ENCODE measurements around the gene CCDC80.
A peak's percentile ranks its signal among the peaks of the same experiment; 100 is the strongest.
"Not testable (repeated sequence)": the region's sequence is repeated elsewhere in the genome, so short reads cannot be mapped to it uniquely, and the experiment has no call there.

The CCDC80 gene

GRCh38 chr3:112582244-112582874, 58.6 kb downstream of the CCDC80 start:
- DNase-seq = peak; percentile 68

GRCh38 chr3:112579697-112580096, 61.2 kb downstream of the CCDC80 start:
- DNase-seq = no peak

GRCh38 chr3:112579232-112579631, 61.7 kb downstream of the CCDC80 start:
- DNase-seq = no peak

- DNase-seq = no peak
Measured at GRCh38 chr3:112572701-112573100, 68.2 kb downstream of the CCDC80 start.

DNA sequence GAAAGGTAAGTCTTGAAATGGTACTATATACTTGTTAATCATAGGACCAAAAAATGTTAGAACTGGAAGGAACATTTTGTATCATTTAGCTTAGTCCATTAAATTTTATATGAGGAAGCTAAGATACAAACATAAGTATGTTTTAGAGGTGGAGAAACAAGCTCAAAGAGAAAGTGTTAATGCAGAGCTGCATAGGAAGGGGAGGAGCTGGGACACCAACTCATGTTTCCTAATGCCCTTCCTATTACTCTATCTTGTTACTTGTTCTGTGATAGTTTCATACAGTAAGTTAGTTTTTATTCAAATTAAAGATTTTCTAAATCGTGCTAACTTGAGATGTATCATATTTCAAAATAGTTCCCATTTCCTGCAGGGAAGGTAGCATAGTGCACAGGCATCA, 71.7 kb downstream of the CCDC80 start:
- no peak for DNase-seq

GRCh38 chr3:112568642-112569041, 72.3 kb downstream of the CCDC80 start:
- DNase-seq = no peak

- DNase-seq = no peak
Measured at GRCh38 chr3:112564940-112565305, 76.0 kb downstream of the CCDC80 start.

DNA sequence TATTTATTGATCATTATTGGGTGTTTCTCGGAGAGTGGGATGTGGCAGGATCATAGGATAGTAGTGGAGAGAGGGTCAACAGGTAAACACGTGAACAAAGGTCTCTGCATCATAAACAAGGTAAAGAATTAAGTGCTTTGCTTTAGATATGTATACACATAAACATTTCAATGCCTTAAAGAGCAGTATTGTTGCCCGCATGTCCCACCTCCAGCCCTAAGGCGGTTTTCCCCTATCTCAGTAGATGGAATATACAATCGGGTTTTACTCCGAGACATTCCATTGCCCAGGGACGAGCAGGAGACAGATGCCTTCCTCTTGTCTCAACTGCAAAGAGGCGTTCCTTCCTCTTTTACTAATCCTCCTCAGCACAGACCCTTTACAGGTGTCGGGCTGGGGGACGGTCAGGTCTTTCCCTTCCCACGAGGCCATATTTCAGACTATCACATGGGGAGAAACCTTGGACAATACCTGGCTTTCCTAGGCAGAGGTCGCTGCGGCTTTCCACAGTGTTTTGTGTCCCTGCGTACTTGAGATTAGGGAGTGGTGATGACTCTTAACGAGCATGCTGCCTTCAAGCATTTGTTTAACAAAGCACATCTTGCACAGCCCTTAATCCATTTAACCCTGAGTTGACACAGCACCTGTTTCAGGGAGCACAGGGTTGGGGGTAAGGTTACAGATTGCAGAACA, 76.5 kb downstream of the CCDC80 start:
- not testable (repeated sequence) for DNase-seq

GRCh38 chr3:112561734-112562529, 79.0 kb downstream of the CCDC80 start, which contains the start of the genes ATG3 and SLC35A5:
ATG3 (minus strand) TSS chr3:112561962; CDS start chr3:112561528, 434 bp downstream.
SLC35A5 (plus strand) TSS chr3:112562045; CDS start chr3:112563404, 1,359 bp downstream.
- peak; percentile 97 for DNase-seq

GRCh38 chr3:112561484-112561733, 79.5 kb downstream of the CCDC80 start:
- peak; percentile 85 for DNase-seq

DNA sequence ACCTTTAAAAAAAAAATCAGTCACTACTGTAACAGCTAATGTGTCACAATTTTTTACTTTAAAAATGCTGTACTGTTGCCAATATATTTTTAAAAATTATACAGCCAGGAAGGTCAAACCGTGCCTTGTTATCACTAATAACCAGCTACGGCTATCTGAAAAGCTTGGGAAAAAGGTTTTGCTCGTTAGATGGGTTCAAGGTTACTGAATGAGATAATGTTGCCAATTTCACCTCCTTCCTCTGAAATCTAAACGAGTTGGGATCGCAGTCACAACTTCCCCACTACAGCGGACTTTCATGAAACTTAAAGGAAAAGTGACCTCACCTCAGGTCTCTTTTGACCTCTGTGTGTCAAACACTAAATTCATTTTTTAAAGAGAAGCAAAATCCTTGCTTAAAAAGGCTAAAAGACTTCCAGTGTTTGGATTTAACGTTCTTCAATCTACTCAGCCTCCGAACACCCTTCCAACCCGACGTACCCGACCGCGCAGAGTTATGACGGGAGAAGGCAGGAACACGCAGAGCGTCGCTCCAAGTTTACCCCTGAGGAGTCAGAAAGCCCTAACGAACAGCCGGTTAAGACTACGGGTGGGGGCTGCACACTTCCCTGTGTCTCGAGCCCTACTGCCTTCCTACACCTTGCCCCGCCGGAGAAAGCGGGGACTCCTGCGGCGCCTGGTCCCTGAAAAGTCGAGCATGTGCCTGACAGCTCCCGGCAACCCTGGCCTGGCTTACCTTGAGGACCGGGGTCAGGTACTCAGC, 80.0 kb downstream of the CCDC80 start:
- DNase-seq = peak; percentile 76

DNA sequence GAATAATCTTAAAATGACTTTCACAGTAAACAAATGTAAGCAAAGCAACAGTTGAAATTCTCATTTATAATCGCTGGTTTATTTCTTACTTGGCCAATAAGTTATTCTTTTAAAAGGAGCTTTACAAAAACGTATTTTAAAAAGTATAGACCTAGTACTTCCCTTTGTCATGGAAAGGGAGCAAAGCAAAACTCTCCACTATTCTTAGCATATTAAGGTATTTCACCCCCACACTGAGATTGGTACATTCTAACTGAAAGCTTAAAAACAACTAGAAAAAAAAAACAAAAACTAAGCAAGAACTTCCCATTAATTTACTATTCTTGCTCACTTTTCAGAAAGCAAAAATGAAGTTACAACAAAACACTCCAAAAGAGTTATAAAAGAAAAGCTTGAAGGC, 80.6 kb downstream of the CCDC80 start:
- no peak for DNase-seq

DNA sequence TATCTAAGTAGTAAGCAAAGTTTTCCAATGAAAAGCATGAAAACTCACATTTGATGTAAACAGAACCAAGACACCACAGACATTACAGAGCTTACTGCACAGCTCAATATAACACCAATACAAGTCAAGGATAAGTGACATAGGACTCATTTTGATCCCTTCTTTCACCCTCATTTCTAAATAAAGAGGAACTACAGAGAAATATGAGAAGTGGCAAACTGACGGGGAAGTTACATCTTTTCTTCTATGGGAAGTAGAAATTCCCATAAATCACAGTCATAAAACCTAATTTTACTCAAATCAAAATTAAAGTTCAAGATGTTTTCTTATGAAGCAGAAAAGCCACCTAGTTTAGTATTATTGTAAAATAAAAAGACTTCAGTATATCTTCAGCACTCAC, 83.0 kb downstream of the CCDC80 start:
- no peak for DNase-seq

DNA sequence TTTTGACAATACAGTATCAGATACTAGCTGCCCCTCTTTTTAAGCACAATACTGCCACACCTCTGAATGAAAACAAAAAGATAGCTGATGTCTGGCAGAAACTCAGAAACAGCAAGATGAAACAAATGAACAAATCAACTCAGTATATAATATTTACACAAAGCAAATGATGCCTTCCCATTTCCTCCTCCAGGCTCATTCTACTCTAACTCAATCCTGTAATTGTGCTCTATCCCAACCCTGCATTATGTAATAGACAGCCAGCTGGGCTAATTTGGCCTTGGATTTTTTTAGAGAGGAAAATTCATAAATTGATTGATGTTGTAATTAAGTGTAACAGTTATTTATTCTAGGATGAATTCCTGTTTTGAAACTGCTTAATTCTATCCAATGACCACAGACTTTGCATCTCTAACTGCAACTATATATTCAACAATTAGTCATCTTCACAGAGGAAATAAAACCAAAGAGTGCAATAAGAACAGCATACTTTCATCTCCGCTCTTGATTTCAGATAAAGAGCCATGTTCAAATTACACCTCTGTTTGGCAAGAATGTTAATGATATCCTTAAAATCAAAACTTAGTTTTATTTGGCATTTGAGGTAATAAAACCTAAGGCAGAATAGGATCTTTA, 85.3 kb downstream of the CCDC80 start:
- no peak for DNase-seq

DNA sequence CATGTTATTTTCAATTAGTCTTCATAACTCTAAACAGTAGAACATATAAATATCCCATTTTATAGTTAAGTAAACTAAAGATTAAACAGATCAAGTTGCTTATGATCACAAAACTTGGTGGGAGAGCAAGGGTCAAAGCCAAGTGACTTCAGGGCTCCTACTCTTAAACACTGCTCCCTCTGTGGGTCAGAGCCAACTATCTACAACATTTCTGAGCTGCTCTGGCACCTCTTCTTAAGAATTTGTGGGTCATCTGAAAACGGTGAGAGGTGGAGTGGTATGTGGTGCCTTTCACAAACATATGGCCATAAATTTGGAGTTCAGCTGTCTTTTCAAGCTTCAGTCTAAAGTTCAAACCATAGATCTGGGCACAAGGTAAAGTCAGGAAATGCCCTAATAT, 90.1 kb downstream of the CCDC80 start:
- DNase-seq = no peak

Data from DMS53 (cell line).